HG03097 (cell line): ENCODE measurements around the gene CIRBP.

ENCODE experiments used
- ATAC-seq: cut with Tn5 transposase; IDR thresholded peaks from one replicate; pipeline ENCODE4 v1.9.1; 2021; ENCODE audit not compliant: unreplicated experiment, low FRiP score

CIRBP gene

DNA sequence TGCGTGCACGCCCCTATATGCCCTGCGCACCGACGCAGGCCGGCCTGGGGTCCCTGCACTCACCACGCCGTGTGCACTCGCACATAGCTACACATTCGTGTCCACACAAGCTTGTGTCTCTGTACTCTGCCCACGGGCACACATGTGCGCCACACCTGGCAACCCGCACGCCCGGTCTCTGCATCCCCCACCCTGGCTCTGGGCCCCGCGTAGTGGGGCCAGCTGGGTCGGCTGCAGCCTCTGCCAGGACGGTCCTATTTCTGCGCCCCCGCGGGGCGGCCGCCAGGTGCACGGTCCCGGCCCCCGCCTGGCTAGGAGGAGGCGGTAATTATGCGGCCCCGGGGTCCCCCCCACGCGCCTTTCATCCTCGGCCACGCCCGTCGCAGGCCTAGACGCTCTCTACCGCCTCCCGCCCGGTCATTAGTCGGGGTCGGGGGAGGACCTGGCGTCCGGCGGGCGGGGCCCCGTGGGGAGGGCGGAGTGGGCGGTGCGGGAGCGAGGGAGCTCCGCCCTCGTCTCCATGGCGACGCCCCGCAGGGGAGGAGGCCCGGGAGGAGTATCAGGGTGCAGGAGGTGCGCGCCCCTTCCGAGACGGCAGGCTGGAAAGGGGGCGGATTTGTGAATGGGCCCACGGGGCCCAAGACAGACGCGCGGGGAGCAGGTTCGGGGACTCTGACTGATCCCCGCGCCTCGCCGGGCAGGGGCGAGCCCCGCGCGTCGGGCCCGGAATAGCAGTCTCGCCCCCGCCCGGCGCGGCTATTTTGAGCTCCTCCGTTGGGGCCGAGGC lies 2.8 kb upstream of the CIRBP start:
- peak; percentile 31 for ATAC-seq

DNA sequence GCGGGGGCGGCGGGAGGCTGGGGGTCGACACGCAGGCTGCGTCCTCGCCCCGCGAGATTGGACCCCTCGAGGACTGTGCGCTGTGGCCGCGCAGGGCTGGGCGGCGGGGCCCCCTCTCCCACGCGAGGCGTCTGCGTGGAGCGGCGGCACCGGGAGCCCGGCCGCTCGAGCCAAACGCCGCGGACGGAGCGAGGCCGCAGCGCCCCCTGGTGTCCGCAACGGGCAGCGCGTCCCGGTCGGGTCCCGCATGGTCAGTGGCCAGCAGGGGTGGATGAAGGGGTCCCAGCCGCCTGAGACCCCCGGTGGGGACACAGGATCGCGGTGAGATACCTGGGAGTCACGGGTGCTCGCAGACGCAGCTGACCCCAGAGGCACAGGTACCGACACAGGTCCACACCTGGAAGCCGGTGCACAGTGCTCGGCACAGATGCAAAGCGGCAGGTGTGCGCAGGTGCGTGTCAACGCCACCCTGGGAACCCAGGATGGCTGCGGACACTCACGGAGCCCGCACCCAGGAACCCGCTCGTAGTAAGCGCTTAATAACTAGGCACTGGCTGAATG lies 2.1 kb upstream of the CIRBP start:
- ATAC-seq, result peak; percentile 19

GRCh38 chr19:1267477-1268225 lies 1.5 kb upstream of the CIRBP start:
- no peak for ATAC-seq

GRCh38 chr19:1268226-1269064 lies 687 bp upstream of the CIRBP start:
- ATAC-seq, result no peak

- peak; percentile 27 for ATAC-seq
Measured at GRCh38 chr19:1269478-1270212, 513 bp downstream of the CIRBP start.

- no peak for ATAC-seq
Measured at GRCh38 chr19:1270213-1270853, 1.2 kb downstream of the CIRBP start.

- ATAC-seq, result no peak
Measured at GRCh38 chr19:1270854-1271527, 1.9 kb downstream of the CIRBP start.

- ATAC-seq, result no peak
Measured at GRCh38 chr19:1271528-1272422, 2.6 kb downstream of the CIRBP start.

DNA sequence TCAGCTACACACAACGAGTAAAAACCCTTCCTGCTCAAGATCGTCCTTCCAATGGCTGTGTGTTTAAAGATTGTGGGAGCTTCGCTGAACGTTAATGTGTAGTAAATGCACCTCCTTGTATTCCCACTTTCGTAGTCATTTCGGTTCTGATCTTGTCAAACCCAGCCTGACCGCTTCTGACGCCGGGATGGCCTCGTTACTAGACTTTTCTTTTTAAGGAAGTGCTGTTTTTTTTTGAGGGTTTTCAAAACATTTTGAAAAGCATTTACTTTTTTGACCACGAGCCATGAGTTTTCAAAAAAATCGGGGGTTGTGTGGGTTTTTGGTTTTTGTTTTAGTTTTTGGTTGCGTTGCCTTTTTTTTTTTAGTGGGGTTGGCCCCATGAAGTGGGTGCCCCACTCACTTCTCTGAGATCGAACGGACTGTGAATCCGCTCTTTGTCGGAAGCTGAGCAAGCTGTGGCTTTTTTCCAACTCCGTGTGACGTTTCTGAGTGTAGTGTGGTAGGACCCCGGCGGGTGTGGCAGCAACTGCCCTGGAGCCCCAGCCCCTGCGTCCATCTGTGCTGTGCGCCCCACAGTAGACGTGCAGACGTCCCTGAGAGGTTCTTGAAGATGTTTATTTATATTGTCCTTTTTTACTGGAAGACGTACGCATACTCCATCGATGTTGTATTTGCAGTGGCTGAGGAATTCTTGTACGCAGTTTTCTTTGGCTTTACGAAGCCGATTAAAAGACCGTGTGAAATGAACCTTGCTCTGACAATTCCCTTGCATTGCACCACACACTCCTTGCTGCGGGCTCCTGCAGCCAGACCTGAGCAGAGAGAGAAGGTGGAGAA lies 3.5 kb downstream of the CIRBP start:
- ATAC-seq, result no peak

GRCh38 chr19:1273263-1274041 lies 4.3 kb downstream of the CIRBP start:
- no peak for ATAC-seq

DNA sequence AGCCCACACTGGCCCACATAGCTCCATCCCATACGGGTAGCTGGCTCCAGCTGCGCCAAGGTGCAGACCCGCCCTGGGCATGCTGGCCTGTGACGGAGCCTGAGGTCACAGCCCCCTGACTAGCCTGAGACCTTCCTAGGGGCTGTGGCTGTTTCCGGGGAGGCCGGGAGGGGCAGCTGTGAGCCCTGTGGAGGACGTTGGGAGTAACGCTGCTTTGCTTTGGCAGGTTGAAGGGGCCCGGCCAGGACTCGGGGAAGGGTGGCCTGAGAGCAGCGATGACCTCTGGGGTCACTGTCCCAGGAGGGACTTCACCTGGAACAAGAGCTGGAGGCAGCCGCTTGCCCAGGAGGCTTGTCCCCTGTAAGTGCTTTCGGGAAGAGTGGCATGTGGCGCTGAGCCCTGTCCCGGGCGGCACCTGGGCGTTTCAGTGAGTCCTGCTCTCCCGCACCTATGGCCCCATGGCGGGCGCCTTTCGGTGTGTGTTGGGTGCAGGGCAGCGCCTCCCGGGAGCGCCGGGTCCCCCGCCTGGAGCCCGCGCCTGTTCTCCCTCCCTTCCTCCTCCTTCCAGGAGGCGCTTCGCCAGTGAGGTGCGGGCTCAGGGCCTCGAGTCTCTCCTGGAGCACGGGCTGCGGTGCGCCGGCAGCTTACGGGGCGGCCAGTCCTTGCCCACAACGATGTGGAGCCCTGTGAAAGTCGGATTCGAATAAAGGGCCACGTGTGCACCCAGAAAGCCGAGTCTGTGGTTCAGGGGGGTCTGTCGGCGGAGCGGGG lies 5.1 kb downstream of the CIRBP start:
- ATAC-seq, result no peak

DNA sequence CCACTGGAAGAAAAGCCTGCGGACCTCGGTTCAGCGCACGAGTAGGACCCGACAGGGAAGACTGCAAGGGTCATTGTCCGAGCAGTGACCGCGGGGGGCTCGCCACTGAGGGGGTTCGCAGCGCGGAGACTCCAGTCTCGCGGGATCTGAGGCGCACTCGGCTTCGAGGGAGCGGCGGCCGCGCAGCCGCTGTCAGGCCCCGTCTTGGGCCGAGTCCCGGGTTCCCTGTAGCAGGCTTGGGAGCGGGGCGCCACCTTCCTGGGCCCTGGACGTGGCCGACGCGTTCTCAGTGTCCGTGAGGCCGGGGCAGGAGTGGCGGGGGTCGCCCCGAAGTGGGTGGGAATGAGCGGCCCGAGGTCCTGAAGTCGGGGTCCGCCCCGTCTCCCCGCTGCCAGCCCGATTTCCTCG lies 5.7 kb downstream of the CIRBP start:
- ATAC-seq, result no peak

DNA sequence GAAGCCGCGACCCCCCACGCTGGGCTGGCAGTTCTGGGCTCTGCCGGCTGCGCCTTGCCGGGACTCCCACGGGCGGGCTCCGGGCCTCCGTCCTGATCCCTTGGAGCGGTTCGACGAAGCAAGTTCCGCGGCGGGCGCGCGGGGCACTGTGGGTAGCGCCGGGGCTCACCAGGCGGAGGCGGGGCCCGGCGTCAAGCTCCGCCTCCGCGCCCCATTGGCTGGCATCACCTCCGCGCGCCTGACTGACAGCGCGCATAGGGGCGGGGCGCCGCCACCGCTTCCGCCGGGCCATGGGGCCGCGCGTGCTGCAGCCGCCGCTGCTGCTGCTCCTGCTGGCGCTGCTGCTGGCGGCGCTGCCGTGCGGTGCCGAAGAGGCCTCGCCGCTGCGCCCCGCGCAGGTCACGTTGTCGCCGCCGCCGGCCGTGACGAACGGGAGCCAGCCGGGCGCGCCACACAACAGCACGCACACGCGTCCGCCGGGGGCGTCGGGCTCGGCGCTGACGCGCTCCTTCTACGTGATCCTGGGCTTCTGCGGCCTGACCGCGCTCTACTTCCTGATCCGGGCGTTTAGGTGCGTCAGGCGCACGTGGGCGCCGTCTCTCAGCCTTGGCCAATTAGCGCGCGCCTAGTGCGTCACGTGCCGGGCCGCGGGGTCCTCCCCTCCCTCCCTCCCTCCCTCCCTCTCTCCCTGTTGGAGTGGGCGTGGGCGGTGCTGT lies 6.3 kb downstream of the CIRBP start, which contains the start of gene FAM174C:
Gene FAM174C, plus strand, starts transcription at position 271 of the 716 bp plus-strand sequence. Its CDS starts 20 bp downstream, at position 291.
- peak; percentile 60 for ATAC-seq

- ATAC-seq, result no peak
Measured at GRCh38 chr19:1275976-1276627, 7.0 kb downstream of the CIRBP start.
